ENCODE data around the gene TNFAIP8. TPM values are rescaled to one million over a fixed set of nuclear protein-coding genes. Genes with fewer than 3 reads are reported as not detected.

Gene TNFAIP8
- total and polyA plus RNA-seq, 2 donors (not counting 1 experiment from before 2014, with no cell fraction given), result 67.3 to 109 TPM

DNA sequence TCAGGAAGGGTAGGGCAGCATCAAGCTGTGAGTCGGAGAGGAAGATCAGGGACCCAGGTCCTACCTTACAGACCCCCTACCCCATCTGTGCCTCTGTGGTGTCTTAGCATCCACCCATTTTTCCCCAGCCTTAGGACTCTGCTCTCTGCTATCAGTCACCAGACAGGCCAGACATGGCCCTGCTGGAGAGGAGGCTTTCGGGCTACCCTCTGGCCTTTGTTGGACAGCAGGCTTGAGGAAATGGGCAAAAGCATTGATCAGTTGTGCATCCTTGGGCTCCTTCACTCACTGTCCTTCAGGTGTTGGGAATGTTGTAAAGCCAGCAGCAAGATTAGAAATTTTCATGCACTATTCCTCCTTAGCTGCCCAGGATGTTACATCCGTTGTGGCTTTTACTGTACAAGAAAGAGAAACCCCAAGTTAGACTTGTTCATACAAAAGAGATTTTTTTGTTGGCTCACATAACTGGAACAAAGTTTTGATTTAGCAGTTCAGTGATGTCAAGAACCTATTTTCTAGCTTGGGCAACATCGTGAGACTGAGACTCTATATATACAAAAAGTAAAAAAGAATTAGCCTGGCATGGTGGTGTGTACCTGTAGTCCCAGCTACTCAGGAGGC lies 17.4 kb upstream of the TNFAIP8 start:
- H3K4me3 ChIP-seq (ENCODE audit: control extremely low read depth in 1 of 5, extremely low read depth in 1 of 5, insufficient read depth in 1 of 5, low read depth in 2 of 5, low read length in 4 of 5), result peak overlapping the region in 2 of 5 experiments; percentile 9 to 48
- H3K36me3 ChIP-seq (replicated peaks in 1 of 2; ENCODE audit: control extremely low read depth in 1 of 2, control insufficient read depth in 1 of 2, extremely low read depth in 1 of 2, insufficient read depth in 2 of 2, low read length in 1 of 2), result no peaks in the 10 kb centered on the region
- CTCF ChIA-PET, result interaction anchor here (1.0 to 20.0 kb wide), 6 partner anchors 10 to 312 kb away, joined by 3 to 209 read pairs (median 20); partner anchors contain the start of gene TNFAIP8
- WGBS (ENCODE audit: insufficient coverage), result no CpG with 5 or more reads among the region's 4 CpGs
- no peak for DNase-seq
- TF ChIP-seq EZH2 (IDR thresholded peaks at IDR 0.05; ENCODE audit: borderline replicate concordance, insufficient read depth, low read depth, low read length, poor library complexity, severe bottlenecking), result no peak
- TF ChIP-seq, protein P1, sequence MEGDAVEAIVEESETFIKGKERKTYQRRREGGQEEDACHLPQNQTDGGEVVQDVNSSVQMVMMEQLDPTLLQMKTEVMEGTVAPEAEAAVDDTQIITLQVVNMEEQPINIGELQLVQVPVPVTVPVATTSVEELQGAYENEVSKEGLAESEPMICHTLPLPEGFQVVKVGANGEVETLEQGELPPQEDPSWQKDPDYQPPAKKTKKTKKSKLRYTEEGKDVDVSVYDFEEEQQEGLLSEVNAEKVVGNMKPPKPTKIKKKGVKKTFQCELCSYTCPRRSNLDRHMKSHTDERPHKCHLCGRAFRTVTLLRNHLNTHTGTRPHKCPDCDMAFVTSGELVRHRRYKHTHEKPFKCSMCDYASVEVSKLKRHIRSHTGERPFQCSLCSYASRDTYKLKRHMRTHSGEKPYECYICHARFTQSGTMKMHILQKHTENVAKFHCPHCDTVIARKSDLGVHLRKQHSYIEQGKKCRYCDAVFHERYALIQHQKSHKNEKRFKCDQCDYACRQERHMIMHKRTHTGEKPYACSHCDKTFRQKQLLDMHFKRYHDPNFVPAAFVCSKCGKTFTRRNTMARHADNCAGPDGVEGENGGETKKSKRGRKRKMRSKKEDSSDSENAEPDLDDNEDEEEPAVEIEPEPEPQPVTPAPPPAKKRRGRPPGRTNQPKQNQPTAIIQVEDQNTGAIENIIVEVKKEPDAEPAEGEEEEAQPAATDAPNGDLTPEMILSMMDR (IDR thresholded peaks at IDR 0.05), result no peak
- H3K9me3 ChIP-seq (ENCODE audit: control extremely low read depth in 1 of 3, control insufficient read depth in 2 of 3, insufficient read depth in 1 of 3, low read length in 2 of 3), result no peaks in the 10 kb centered on the region
- peaks cover 91% of the 10 kb centered on the region for H3K79me2 ChIP-seq (ENCODE audit: control insufficient read depth, insufficient read depth, low read length)
- H4K20me1 ChIP-seq (ENCODE audit: control insufficient read depth, insufficient read depth, low read length, poor library complexity, severe bottlenecking), result peaks cover 7% of the 10 kb centered on the region
- no peaks in the 10 kb centered on the region for H3K27me3 ChIP-seq (replicated peaks in 1 of 4; ENCODE audit: control extremely low read depth in 1 of 4, control insufficient read depth in 3 of 4, insufficient read depth in 4 of 4, low read length in 3 of 4)
- Mint-ChIP-seq H3K27ac (peak overlapping the region; percentile 92), H3K9me3 (ENCODE audit: insufficient read depth) (no peaks in the 10 kb centered on the region), H3K4me1 (peaks cover 94% of the 10 kb centered on the region), H3K4me3 (peak overlapping the region; percentile 73), H3K27me3 (no peaks in the 10 kb centered on the region)
- peak overlapping the region; percentile 75 for H3K4me2 ChIP-seq (replicated peaks; ENCODE audit: low read depth, low read length, poor library complexity, severe bottlenecking)
- H3K27ac ChIP-seq (ENCODE audit: low read length in 2 of 2), result peak overlapping the region; percentile 87 to 91
- POLR2A ChIA-PET, result interaction anchor here (0.7 to 2.8 kb wide), 3 partner anchors 17 to 98 kb away, joined by 3 to 13 read pairs (median 3); partner anchors contain the start of gene TNFAIP8
- intact Hi-C loops (cut with micrococcal nuclease), result no loop called here
- peaks cover 94 to 96% of the 10 kb centered on the region in 2 donors for H3K4me1 ChIP-seq (ENCODE audit: control insufficient read depth in 2 of 2, insufficient read depth in 2 of 2, low read length in 2 of 2)
- no peak overlapping the region for H2AFZ ChIP-seq (ENCODE audit: insufficient read depth, low read depth, low read length, poor library complexity, severe bottlenecking)
- ATAC-seq (ENCODE audit: low read depth), result no peak
- peak overlapping the region; percentile 43 for H3K9ac ChIP-seq (ENCODE audit: low read length)

DNA sequence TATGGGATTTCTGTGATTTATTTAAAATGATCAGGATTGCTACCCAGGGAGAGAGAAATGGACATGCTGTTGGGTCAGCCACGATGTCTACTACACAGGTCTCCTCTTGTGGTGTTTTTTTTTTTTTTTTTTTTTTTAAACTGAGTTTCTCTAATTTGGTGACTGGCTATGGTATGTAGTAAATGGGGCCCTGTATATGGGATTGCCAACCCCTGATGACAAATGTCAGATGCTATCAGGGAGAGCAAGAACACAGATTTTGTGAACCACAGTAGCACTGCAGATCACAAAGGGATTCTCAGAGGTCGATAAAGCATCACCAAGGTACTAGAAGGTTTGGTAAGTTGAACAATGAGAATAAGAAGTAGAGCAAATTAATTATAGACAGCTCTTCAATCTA lies 16.5 kb upstream of the TNFAIP8 start:
- TF ChIP-seq, protein P1 (IDR thresholded peaks at IDR 0.05), result no peak
- TF ChIP-seq EZH2 (IDR thresholded peaks at IDR 0.05; ENCODE audit: borderline replicate concordance, insufficient read depth, low read depth, low read length, poor library complexity, severe bottlenecking), result no peak
- peaks cover 0 to 4% of the 10 kb centered on the region in 2 experiments for H3K36me3 ChIP-seq (replicated peaks in 1 of 2; ENCODE audit: control extremely low read depth in 1 of 2, control insufficient read depth in 1 of 2, extremely low read depth in 1 of 2, insufficient read depth in 2 of 2, low read length in 1 of 2)
- WGBS (ENCODE audit: insufficient coverage), result no CpG with 5 or more reads among the region's 2 CpGs
- peaks cover 0 to 5% (median 0%) of the 10 kb centered on the region in 3 donors for H3K9me3 ChIP-seq (ENCODE audit: control extremely low read depth in 1 of 3, control insufficient read depth in 2 of 3, insufficient read depth in 1 of 3, low read length in 2 of 3)
- intact Hi-C loops (cut with micrococcal nuclease), result no loop called here
- peak overlapping the region; percentile 75 for H3K4me2 ChIP-seq (replicated peaks; ENCODE audit: low read depth, low read length, poor library complexity, severe bottlenecking)
- H3K27me3 ChIP-seq (replicated peaks in 1 of 4; ENCODE audit: control extremely low read depth in 1 of 4, control insufficient read depth in 3 of 4, insufficient read depth in 4 of 4, low read length in 3 of 4), result no peaks in the 10 kb centered on the region
- peaks cover 91% of the 10 kb centered on the region for H3K79me2 ChIP-seq (ENCODE audit: control insufficient read depth, insufficient read depth, low read length)
- peaks cover 14% of the 10 kb centered on the region for H4K20me1 ChIP-seq (ENCODE audit: control insufficient read depth, insufficient read depth, low read length, poor library complexity, severe bottlenecking)
- Mint-ChIP-seq H3K4me1 (peaks cover 98% of the 10 kb centered on the region), H3K9me3 (ENCODE audit: insufficient read depth) (no peaks in the 10 kb centered on the region), H3K27me3 (no peaks in the 10 kb centered on the region), H3K27ac (peak overlapping the region; percentile 92), H3K4me3 (no peak overlapping the region)
- H3K4me3 ChIP-seq (ENCODE audit: control extremely low read depth in 1 of 5, extremely low read depth in 1 of 5, insufficient read depth in 1 of 5, low read depth in 2 of 5, low read length in 4 of 5), result no peak overlapping the region
- ChIA-PET CTCF (interaction anchor here (1.0 to 20.0 kb wide), 9 partner anchors 9 to 351 kb away, joined by 3 to 209 read pairs (median 5); partner anchors contain the start of genes DTWD2 and TNFAIP8), POLR2A (no interaction called here)
- ATAC-seq (ENCODE audit: low read depth) (no peak), DNase-seq (no peak)
- peak overlapping the region; percentile 87 to 91 for H3K27ac ChIP-seq (ENCODE audit: low read length in 2 of 2)
- peak overlapping the region; percentile 47 for H3K9ac ChIP-seq (ENCODE audit: low read length)
- no peak overlapping the region for H2AFZ ChIP-seq (ENCODE audit: insufficient read depth, low read depth, low read length, poor library complexity, severe bottlenecking)
- peaks cover 97 to 99% of the 10 kb centered on the region in 2 donors for H3K4me1 ChIP-seq (ENCODE audit: control insufficient read depth in 2 of 2, insufficient read depth in 2 of 2, low read length in 2 of 2)
